ENCODE results near the gene SNRK.

- no peak for TF ChIP-seq POLR2A (IDR thresholded peaks at IDR 0.05)
- TF ChIP-seq, protein P1, sequence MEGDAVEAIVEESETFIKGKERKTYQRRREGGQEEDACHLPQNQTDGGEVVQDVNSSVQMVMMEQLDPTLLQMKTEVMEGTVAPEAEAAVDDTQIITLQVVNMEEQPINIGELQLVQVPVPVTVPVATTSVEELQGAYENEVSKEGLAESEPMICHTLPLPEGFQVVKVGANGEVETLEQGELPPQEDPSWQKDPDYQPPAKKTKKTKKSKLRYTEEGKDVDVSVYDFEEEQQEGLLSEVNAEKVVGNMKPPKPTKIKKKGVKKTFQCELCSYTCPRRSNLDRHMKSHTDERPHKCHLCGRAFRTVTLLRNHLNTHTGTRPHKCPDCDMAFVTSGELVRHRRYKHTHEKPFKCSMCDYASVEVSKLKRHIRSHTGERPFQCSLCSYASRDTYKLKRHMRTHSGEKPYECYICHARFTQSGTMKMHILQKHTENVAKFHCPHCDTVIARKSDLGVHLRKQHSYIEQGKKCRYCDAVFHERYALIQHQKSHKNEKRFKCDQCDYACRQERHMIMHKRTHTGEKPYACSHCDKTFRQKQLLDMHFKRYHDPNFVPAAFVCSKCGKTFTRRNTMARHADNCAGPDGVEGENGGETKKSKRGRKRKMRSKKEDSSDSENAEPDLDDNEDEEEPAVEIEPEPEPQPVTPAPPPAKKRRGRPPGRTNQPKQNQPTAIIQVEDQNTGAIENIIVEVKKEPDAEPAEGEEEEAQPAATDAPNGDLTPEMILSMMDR (IDR thresholded peaks at IDR 0.05 in 8 of 11, conservative IDR thresholded peaks at IDR 0.05 in 3 of 11) = no peak
Observed at GRCh38 chr3:43341788-43342187, 55.4 kb downstream of the SNRK start.
